Uterus (tissue), 4 donors: ENCODE data around the gene CSKMT. TPM values are rescaled to one million over a fixed set of nuclear protein-coding genes. Genes with fewer than 3 reads are reported as not detected.

Source experiments
- DNase-seq, 2 donors: peaks; one replicate each; pipeline ENCODE4 v3.0.0-alpha.2; 2019 to 2020
- H3K27ac ChIP-seq, 2 donors: fragments of 200-600 bp; sonication (generic); 1 replicate in 1 of 2; 2 replicates in 1 of 2; pipeline ENCODE4 v1.5.1; 2016 to 2018
- H3K27me3 ChIP-seq, 2 donors: fragments of 200-600 bp; sonication (generic); one replicate each; pipeline ENCODE4 v1.5.1; 2018 to 2019; ENCODE audit warnings: control low read depth in 1 of 2
- H3K36me3 ChIP-seq, 2 donors: fragments of 200-600 bp; sonication (generic); one replicate each; pipeline ENCODE4 v1.5.1; 2019; ENCODE audit warnings: control low read depth in 1 of 2
- H3K4me1 ChIP-seq, 2 donors: fragments of 200-600 bp; sonication (generic); one replicate each; pipeline ENCODE4 v1.5.1; 2018 to 2019; ENCODE audit warnings: control low read depth in 1 of 2
- H3K4me3 ChIP-seq, 2 donors: fragments of 200-600 bp; sonication (generic); 1 replicate in 1 of 2; 2 replicates in 1 of 2; pipeline ENCODE4 v1.5.1; 2018 to 2019; ENCODE audit warnings: mild to moderate bottlenecking in 1 of 2
- H3K9me3 ChIP-seq, 2 donors: fragments of 200-600 bp; sonication (generic); one replicate each; pipeline ENCODE4 v1.5.1; 2019; ENCODE audit warnings: control low read depth in 1 of 2
- POLR2A ChIP-seq, 2 donors: fragments of 450-650 bp; IDR thresholded peaks; one replicate each; pipeline ENCODE4 v1.6.1; 2016; ENCODE audit warnings: antibody characterized with exemption in 2 of 2, mild to moderate bottlenecking in 1 of 2, moderate library complexity in 1 of 2
- intact Hi-C: fragments of 100-400 bp; cut with DNase I; formaldehyde crosslinking; loops from one replicate; pipeline ENCODE4 v1.15.1; 2023; ENCODE audit warnings: low total_unique reads
- total RNA-seq, 4 donors: library from RNA; depleted of rRNA in 3 of 4; stranded (reverse); fragments of >200 nt in 3 of 4; gene quantifications; one replicate each; pipeline versions ENCODE4 v1.1.0 to v1.2.4, GENCODE V29; 2014 to 2023
- TF ChIP-seq, protein P1 (sequence below), 4 experiments: fragments of 200-600 bp in 2 of 4; fragments of 450-650 bp in 2 of 4; sonication (generic) in 2 of 4; IDR thresholded peaks; one replicate each; pipeline ENCODE4 v1.5.1; 2016 to 2019; ENCODE audit warnings: antibody characterized with exemption in 4 of 4, mild to moderate bottlenecking in 2 of 4, moderate library complexity in 1 of 4
- donor health status: DM: yes; HTN: yes; CAD: no.

CSKMT gene
- total RNA-seq, 4 donors from 2014 or later = 7.7 to 25.9 (median 12.6) TPM; not detected in 1

DNA sequence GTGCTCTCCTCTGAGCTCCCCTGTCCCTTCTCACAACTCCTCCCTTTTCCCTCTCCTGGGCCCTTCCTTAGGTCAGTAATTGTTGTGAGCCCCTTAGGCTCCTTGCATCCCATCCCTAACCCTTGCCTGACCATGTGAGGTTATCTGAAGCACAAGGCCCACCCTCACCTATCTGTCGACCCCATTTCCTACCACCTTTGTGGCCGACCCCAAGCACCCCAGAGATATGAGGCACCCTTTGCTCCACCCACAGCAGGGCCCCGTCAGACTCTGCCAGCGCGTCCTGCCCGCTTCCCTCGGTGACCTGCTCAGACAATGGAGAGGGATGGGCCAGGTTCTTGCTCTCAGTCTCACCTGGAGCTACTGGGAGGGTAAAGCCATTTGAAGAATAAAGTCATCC lies 43.7 kb downstream of the CSKMT start:
- peak; percentile 37 to 53 for DNase-seq
- no peaks in the 10 kb centered on the region for H3K27me3 ChIP-seq
- intact Hi-C loops = no loop called here
- peak overlapping the region; percentile 49 to 54 for H3K4me3 ChIP-seq
- peaks cover 9 to 22% of the 10 kb centered on the region in 2 donors for H3K4me1 ChIP-seq
- H3K9me3 ChIP-seq = no peaks in the 10 kb centered on the region
- H3K36me3 ChIP-seq = no peaks in the 10 kb centered on the region
- H3K27ac ChIP-seq = peak overlapping the region; percentile 89 to 94
- TF ChIP-seq, protein P1, sequence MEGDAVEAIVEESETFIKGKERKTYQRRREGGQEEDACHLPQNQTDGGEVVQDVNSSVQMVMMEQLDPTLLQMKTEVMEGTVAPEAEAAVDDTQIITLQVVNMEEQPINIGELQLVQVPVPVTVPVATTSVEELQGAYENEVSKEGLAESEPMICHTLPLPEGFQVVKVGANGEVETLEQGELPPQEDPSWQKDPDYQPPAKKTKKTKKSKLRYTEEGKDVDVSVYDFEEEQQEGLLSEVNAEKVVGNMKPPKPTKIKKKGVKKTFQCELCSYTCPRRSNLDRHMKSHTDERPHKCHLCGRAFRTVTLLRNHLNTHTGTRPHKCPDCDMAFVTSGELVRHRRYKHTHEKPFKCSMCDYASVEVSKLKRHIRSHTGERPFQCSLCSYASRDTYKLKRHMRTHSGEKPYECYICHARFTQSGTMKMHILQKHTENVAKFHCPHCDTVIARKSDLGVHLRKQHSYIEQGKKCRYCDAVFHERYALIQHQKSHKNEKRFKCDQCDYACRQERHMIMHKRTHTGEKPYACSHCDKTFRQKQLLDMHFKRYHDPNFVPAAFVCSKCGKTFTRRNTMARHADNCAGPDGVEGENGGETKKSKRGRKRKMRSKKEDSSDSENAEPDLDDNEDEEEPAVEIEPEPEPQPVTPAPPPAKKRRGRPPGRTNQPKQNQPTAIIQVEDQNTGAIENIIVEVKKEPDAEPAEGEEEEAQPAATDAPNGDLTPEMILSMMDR (IDR thresholded peaks at IDR 0.05) = no peak
- TF ChIP-seq POLR2A (IDR thresholded peaks at IDR 0.05) = no peak

DNA sequence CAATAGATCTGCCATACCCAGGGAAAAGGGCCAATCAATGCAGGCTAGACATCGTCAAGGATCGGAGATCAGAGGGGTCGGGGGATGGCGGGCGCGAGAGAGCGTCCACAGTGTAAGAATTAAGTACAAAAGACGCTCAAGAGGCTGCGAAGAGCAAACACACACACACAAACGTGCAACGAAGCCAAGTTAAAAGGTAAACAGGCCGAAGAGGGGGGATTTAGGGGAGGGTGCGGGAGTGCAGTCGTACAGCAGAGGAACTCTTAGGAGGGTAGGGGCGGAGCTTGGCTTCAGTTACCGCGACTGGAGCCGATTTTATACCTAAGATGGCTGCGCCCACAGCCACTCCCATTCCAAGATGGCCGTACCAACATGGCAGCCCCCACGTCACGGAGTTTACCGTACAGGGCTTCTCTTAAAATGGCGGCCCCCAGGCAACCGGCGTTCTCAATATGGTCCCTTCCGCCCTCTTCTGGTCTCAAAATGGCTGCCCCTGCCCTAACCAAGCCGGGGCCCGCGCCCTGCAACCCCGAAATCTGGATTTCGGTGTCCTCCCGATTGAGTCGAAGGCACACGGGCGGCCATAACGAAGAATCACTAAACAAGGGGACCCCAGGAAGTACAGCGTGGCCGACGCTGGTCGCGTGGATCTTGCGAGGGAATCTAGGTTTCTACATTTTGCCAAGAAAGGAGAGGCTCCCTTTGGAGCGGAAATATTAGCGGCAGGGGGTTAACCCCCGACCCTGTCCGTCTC lies 44.3 kb downstream of the CSKMT start:
- intact Hi-C loops = no loop called here
- peak overlapping the region; percentile 89 to 94 for H3K27ac ChIP-seq
- TF ChIP-seq, protein P1 (IDR thresholded peaks at IDR 0.05) = peak in 3 of 4 experiments; percentile 28 to 33 (median 31)
- peak; percentile 60 to 64 for TF ChIP-seq POLR2A (IDR thresholded peaks at IDR 0.05)
- peak; percentile 98 to 99 for DNase-seq
- H3K4me3 ChIP-seq = peak overlapping the region; percentile 49 to 54
- H3K4me1 ChIP-seq = peaks cover 9 to 22% of the 10 kb centered on the region in 2 donors
- H3K36me3 ChIP-seq = no peaks in the 10 kb centered on the region
- no peaks in the 10 kb centered on the region for H3K9me3 ChIP-seq
- H3K27me3 ChIP-seq = no peaks in the 10 kb centered on the region

DNA sequence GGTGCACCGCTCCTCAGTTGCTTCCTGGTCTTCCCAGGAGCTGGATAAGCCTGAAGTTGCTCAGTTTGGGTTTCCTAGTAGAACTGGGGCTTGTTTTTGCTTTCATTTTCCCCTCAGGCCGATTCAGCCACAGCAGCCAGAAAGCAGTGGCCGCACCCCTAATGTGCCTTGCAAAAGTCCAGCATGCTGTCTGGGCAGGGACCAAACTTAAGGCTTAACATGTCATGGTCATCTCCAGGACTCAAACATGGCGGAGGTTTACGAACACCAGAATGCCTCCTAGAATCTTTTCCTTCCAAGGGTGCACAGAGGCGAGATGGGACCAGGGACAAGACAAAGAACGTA lies 44.9 kb downstream of the CSKMT start:
- Histone ChIP-seq H3K4me1 (peaks cover 9 to 22% of the 10 kb centered on the region in 2 donors), H3K27me3 (no peaks in the 10 kb centered on the region), H3K36me3 (no peaks in the 10 kb centered on the region), H3K27ac (peak overlapping the region; percentile 89 to 94), H3K4me3 (peak overlapping the region; percentile 49 to 54), H3K9me3 (no peaks in the 10 kb centered on the region)
- intact Hi-C loops = no loop called here
- no peak for DNase-seq
- TF ChIP-seq, protein P1 (IDR thresholded peaks at IDR 0.05) = no peak
- no peak for TF ChIP-seq POLR2A (IDR thresholded peaks at IDR 0.05)

DNA sequence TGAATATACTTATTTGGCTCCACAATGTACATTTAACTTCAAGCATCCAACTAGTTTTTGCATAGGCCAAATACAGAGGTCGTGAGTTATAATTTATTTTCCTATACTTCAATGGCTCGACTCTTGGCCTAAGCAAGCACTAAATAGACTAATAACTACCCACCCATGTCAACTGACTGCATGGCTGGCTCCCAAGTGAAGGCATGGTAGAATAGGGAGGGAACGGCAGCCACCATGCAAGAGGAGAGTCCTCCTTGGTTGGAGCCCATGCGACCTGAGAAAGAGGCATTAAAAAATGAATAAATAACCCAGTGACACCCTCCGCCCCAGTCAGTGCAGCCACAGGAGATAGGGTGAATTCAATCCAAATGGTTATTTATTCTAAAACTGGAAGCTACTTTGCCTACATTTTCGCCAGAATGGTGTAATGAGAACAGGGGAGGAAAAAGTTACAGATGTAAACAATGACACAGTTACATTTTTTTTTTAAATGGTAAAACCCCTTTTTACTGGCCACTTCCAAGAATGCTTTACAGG lies 47.2 kb downstream of the CSKMT start:
- TF ChIP-seq, protein P1 (IDR thresholded peaks at IDR 0.05) = no peak
- TF ChIP-seq POLR2A (IDR thresholded peaks at IDR 0.05) = no peak
- Histone ChIP-seq H3K27ac (no peak overlapping the region), H3K4me1 (peaks cover 6 to 14% of the 10 kb centered on the region in 2 donors), H3K9me3 (no peaks in the 10 kb centered on the region), H3K4me3 (no peak overlapping the region), H3K27me3 (no peaks in the 10 kb centered on the region), H3K36me3 (no peaks in the 10 kb centered on the region)
- DNase-seq = no peak
- intact Hi-C loops = no loop called here

DNA sequence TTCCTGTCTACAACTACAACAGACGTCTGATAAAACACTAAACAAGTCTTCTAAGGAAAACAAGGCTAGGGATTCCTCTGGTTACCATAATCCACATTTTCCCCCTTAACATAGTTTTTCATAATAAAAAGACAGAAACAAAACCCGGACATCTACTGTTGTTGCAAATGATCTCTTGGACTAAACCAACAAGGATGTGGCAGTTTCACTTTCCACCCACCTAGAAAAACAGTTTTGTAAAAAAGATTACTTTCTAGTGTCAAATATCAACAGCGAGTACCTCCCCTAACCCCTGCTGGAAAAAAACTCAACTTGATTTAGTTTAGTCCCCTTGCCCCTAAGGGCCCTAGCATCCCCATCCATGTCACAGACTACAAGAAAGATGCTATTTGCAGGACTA lies 47.7 kb downstream of the CSKMT start:
- Histone ChIP-seq H3K27me3 (no peaks in the 10 kb centered on the region), H3K4me1 (peaks cover 6 to 14% of the 10 kb centered on the region in 2 donors), H3K9me3 (no peaks in the 10 kb centered on the region), H3K4me3 (no peak overlapping the region), H3K27ac (no peak overlapping the region), H3K36me3 (no peaks in the 10 kb centered on the region)
- intact Hi-C loops = no loop called here
- no peak for DNase-seq
- TF ChIP-seq POLR2A (IDR thresholded peaks at IDR 0.05) = no peak
- TF ChIP-seq, protein P1 (IDR thresholded peaks at IDR 0.05) = no peak
